HCT116 (cell line): Measurements from ENCODE around the gene HECTD2. TPM values are rescaled to one million over a fixed set of nuclear protein-coding genes. Genes with fewer than 3 reads are reported as not detected.

Experiments
- ATAC-seq: fragments of 200-7000 bp; cut with Tn5 transposase; 2 replicates; pipeline ENCODE4 v1.9.1; 2020; ENCODE audit warnings: mild to moderate bottlenecking, moderate library complexity
- BruUV-seq: library from RNA; stranded (reverse); fragments of 400-500 nt; replicated peaks from 2 replicates; lab custom pipeline; 2021; lab: Mats Ljungman, UMichigan
- CTCF ChIA-PET: fragments of 300-600 bp; sonication (Branson Sonifier 250); formaldehyde crosslinking; loops from one replicate; lab custom pipeline; 2021; ENCODE audit warnings: antibody characterized with exemption; lab: Charles Lee
- POLR2A ChIA-PET: fragments of 300-600, 350-600 bp; sonication (Branson Sonifier 250); formaldehyde crosslinking; loops from one replicate; lab custom pipeline; 2021; ENCODE audit warnings: antibody characterized with exemption; lab: Charles Lee
- RAD21 ChIA-PET, 2 experiments: fragments of 300-600 bp; sonication (Branson Sonifier 250); formaldehyde crosslinking; loops; one replicate each; lab custom pipeline; 2023; ENCODE audit warnings: low total read pairs in 2 of 2; ENCODE audit not compliant: uncharacterized antibody in 2 of 2, unreplicated experiment in 2 of 2, low non-redundant PET in 1 of 2; lab: Charles Lee
- DNase-seq: peaks from one replicate; pipeline ENCODE4 v3.0.0-alpha.2; 2010; ENCODE audit warnings: low read depth, low spot score
- H2AFZ ChIP-seq: fragments of 200-600 bp; shearing (Covaris generic), sonication (generic); 2 replicates; pipeline ENCODE4 v1.6.1; 2017; ENCODE audit warnings: low read depth, mixed run types, mixed read lengths, antibody characterized with exemption, low read length; ENCODE audit not compliant: poor library complexity, severe bottlenecking
- H3K27ac ChIP-seq: 2 replicates; pipeline ENCODE4 v1.5.1; 2012; ENCODE audit warnings: low read depth, low read length
- H3K27me3 ChIP-seq: fragments of 200-600 bp; sonication (generic); 2 replicates; pipeline ENCODE4 v1.6.1; 2016; ENCODE audit warnings: mixed run types, low read length, mixed read lengths; ENCODE audit not compliant: insufficient read depth
- H3K36me3 ChIP-seq, 2 experiments: fragments of 200-500 bp in 1 of 2; fragments of 200-600 bp in 1 of 2; sonication (Bioruptor generic) in 1 of 2; sonication (generic) in 1 of 2; 2 replicates each; pipeline versions ENCODE4 v1.5.1 to v1.6.1; 2014 to 2016; ENCODE audit warnings: low read length in 2 of 2, inconsistent platforms in 1 of 2, mixed read lengths in 1 of 2, mixed run types in 1 of 2; ENCODE audit not compliant: insufficient read depth in 2 of 2, control insufficient read depth in 1 of 2
- H3K4me1 ChIP-seq, 2 experiments: fragments of 200-600 bp in 1 of 2; sonication (generic) in 1 of 2; 2 replicates each; pipeline versions ENCODE4 v1.5.1 to v1.6.1; 2012 to 2017; ENCODE audit warnings: low read length in 2 of 2, inconsistent platforms in 1 of 2, mild to moderate bottlenecking in 1 of 2, mixed read lengths in 1 of 2, mixed run types in 1 of 2, moderate library complexity in 1 of 2; ENCODE audit not compliant: insufficient read depth in 2 of 2, control insufficient read depth in 1 of 2
- H3K4me2 ChIP-seq: fragments of 200-600 bp; sonication (generic); 2 replicates; pipeline ENCODE4 v1.6.1; 2017; ENCODE audit warnings: mixed run types, low read length, mixed read lengths
- H3K4me3 ChIP-seq, 2 experiments: fragments of 200-600 bp in 1 of 2; sonication (generic) in 1 of 2; replicated peaks in 1 of 2; 2 replicates each; pipeline ENCODE4 v1.5.1; 2011 to 2016; ENCODE audit warnings: low read length in 2 of 2, control low read depth in 1 of 2, low read depth in 1 of 2, mild to moderate bottlenecking in 1 of 2, mixed read lengths in 1 of 2, mixed run types in 1 of 2
- H3K79me2 ChIP-seq: fragments of 200-600 bp; sonication (generic); 2 replicates; pipeline ENCODE4 v1.6.1; 2017; ENCODE audit warnings: mild to moderate bottlenecking, mixed run types, low read length, moderate library complexity, mixed read lengths; ENCODE audit not compliant: insufficient read depth
- H3K9ac ChIP-seq: fragments of 200-600 bp; sonication (generic); 2 replicates; pipeline ENCODE4 v1.6.1; 2016; ENCODE audit warnings: low read length, mixed read lengths
- H3K9me2 ChIP-seq: fragments of 200-600 bp; sonication (generic), shearing (Covaris generic); 2 replicates; pipeline ENCODE4 v1.6.1; 2017; ENCODE audit warnings: mixed run types, mild to moderate bottlenecking, moderate library complexity; ENCODE audit not compliant: insufficient read depth
- H3K9me3 ChIP-seq, 2 experiments: fragments of 200-500 bp in 1 of 2; fragments of 200-600 bp in 1 of 2; sonication (Bioruptor generic) in 1 of 2; sonication (generic) in 1 of 2; 2 replicates each; pipeline ENCODE4 v1.6.1; 2014 to 2017; ENCODE audit warnings: low read length in 2 of 2, mixed read lengths in 2 of 2, inconsistent platforms in 1 of 2, low read depth in 1 of 2, mild to moderate bottlenecking in 1 of 2, mixed run types in 1 of 2, moderate library complexity in 1 of 2; ENCODE audit not compliant: control insufficient read depth in 1 of 2, insufficient read depth in 1 of 2
- H4K20me1 ChIP-seq: fragments of 200-600 bp; sonication (generic), shearing (Covaris generic); 2 replicates; pipeline ENCODE4 v1.6.1; 2017; ENCODE audit warnings: mixed run types, mild to moderate bottlenecking, moderate library complexity; ENCODE audit not compliant: insufficient read depth
- CBX3 ChIP-seq: IDR thresholded peaks from 2 replicates; pipeline ENCODE4 v1.6.1; 2012; ENCODE audit warnings: low read depth
- CEBPB ChIP-seq: IDR thresholded peaks from 2 replicates; pipeline ENCODE4 v1.6.1; 2012; ENCODE audit warnings: low read depth
- EZH2 ChIP-seq: fragments of 200-600 bp; sonication (generic); IDR thresholded peaks from 2 replicates; pipeline ENCODE4 v1.6.1; 2017; ENCODE audit warnings: antibody characterized with exemption, mixed run types
- EZH2phosphoT487 ChIP-seq: fragments of 200-600 bp; IDR thresholded peaks from 2 replicates; pipeline ENCODE4 v1.6.1; 2018; ENCODE audit warnings: antibody characterized with exemption, borderline replicate concordance
- FOSL1 ChIP-seq: IDR thresholded peaks from 2 replicates; pipeline ENCODE4 v1.6.1; 2012; ENCODE audit warnings: low read depth
- POLR2A ChIP-seq: IDR thresholded peaks from 2 replicates; pipeline ENCODE4 v1.7.0; 2011; ENCODE audit warnings: borderline replicate concordance; ENCODE audit not compliant: insufficient read depth, insufficient read length; ENCODE audit errors: extremely low read depth
- REST ChIP-seq: IDR thresholded peaks from 2 replicates; pipeline ENCODE4 v1.6.1; 2012; ENCODE audit warnings: low read depth
- SIN3A ChIP-seq: IDR thresholded peaks from 2 replicates; pipeline ENCODE4 v1.6.1; 2012; ENCODE audit warnings: low read depth
- TCF7L2 ChIP-seq: IDR thresholded peaks from 2 replicates; pipeline ENCODE4 v1.7.0; 2011; ENCODE audit warnings: borderline replicate concordance, inconsistent platforms; ENCODE audit not compliant: insufficient read depth, insufficient read length; ENCODE audit errors: extremely low read depth
- ZBTB33 ChIP-seq: IDR thresholded peaks from 2 replicates; pipeline ENCODE4 v1.6.1; 2011; ENCODE audit warnings: mild to moderate bottlenecking, low read length, moderate library complexity; ENCODE audit not compliant: insufficient replicate concordance; ENCODE audit errors: extremely low read depth
- intact Hi-C: fragments of 100-400 bp; cut with micrococcal nuclease; formaldehyde crosslinking; loops from 2 replicates; pipeline ENCODE4 v1.10.0; 2022
- total RNA-seq: library from RNA; stranded (reverse); gene quantifications from one replicate; pipeline ENCODE4 v1.2.1, GENCODE V29; 2021; ENCODE audit not compliant: unreplicated experiment

Gene HECTD2
- total RNA-seq, 1 experiment from 2014 or later = 3.0 TPM

GRCh38 chr10:91418416-91418815 is 8.3 kb downstream of the HECTD2 start:
- Histone ChIP-seq H3K36me3 (no peaks in the 10 kb centered on the region), H3K27ac (no peak overlapping the region)
- RAD21 ChIA-PET = no interaction called here
- TF ChIP-seq REST (no peak), EZH2 (no peak), CBX3 (no peak), CEBPB (no peak), EZH2phosphoT487 (no peak), ZBTB33 (no peak), POLR2A (no peak), TCF7L2 (no peak), FOSL1 (no peak), SIN3A (no peak)
- TF ChIP-seq, all 23 proteins: peak for 0
- no TSS peak for BruUV-seq
- no peak overlapping the region for H3K9ac ChIP-seq
- ATAC-seq (no peak), DNase-seq (no peak)
- no peak overlapping the region for H3K4me2 ChIP-seq
- no peaks in the 10 kb centered on the region for H3K27me3 ChIP-seq
- no peaks in the 10 kb centered on the region for H3K9me3 ChIP-seq
- H3K9me2 ChIP-seq = no peaks in the 10 kb centered on the region
- H3K4me1 ChIP-seq = peaks cover 0 to 6% of the 10 kb centered on the region in 2 experiments; a peak in 1 of 4 replicates
- no peak overlapping the region for H2AFZ ChIP-seq
- H4K20me1 ChIP-seq = no peaks in the 10 kb centered on the region
- intact Hi-C loops = no loop called here
- no peak overlapping the region for H3K4me3 ChIP-seq
- H3K79me2 ChIP-seq = peaks cover 7% of the 10 kb centered on the region; the same call in 1 of the 2 replicates
- CTCF ChIA-PET = no interaction called here
- POLR2A ChIA-PET = no interaction called here
